Measurements from ENCODE around the gene MAPK11.

- TF ChIP-seq, protein P1, sequence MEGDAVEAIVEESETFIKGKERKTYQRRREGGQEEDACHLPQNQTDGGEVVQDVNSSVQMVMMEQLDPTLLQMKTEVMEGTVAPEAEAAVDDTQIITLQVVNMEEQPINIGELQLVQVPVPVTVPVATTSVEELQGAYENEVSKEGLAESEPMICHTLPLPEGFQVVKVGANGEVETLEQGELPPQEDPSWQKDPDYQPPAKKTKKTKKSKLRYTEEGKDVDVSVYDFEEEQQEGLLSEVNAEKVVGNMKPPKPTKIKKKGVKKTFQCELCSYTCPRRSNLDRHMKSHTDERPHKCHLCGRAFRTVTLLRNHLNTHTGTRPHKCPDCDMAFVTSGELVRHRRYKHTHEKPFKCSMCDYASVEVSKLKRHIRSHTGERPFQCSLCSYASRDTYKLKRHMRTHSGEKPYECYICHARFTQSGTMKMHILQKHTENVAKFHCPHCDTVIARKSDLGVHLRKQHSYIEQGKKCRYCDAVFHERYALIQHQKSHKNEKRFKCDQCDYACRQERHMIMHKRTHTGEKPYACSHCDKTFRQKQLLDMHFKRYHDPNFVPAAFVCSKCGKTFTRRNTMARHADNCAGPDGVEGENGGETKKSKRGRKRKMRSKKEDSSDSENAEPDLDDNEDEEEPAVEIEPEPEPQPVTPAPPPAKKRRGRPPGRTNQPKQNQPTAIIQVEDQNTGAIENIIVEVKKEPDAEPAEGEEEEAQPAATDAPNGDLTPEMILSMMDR (IDR thresholded peaks at IDR 0.05): no peak
- no peak for TF ChIP-seq EZH2 (IDR thresholded peaks at IDR 0.05; ENCODE audit: borderline replicate concordance, insufficient read depth, low read depth, low read length, poor library complexity, severe bottlenecking)
Measured at GRCh38 chr22:50281957-50282356, 11.8 kb upstream of the MAPK11 start.

Measured in B cell (primary cell).